ENCODE measurements around the gene DBT.
"Not testable (repeated sequence)": the region's sequence is repeated elsewhere in the genome, so short reads cannot be mapped to it uniquely, and the experiment has no call there.

The DBT gene

DNA sequence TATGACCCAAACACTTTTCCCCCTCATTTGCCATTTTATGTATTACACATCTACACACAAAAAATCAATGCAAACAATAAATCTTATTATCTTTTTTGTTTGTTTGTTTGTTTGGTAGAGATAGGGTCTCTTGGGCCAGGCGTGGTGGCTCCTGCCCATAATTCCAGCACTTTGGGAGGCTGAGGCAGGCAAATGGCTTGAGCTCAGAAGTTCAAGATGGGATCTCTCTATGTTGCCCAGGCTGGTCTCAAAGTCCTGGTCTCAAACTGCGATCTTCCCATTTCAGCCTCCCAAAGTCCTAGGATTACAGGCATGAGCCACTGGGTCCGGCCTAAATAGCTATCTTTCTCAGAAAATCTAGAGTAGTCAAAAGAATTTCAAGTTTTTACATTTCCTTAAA is 1.2 kb upstream of the DBT start:
- DNase-seq (ENCODE audit: low read depth in 2 of 2, low spot score in 1 of 2), result no peak

DNA sequence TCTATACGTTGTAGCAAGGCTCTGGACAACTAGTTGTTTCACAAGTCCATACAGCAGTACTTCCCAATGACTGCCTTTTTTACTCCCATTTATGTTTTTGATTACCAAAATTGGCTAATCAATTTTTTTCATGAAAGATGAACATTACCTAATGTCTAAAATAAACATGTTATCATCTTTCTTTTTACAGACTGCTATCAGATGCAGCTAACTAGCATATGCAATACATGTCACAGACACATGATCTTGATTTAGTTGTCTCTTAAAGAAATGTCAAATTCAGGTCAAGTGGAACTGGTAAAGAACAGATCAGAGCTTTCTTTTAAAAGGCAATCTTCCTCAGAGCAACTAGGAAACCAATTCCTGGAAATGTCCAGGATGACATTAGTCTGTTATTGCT is 630 bp upstream of the DBT start:
- no peak for DNase-seq (ENCODE audit: low read depth in 2 of 2, low spot score in 1 of 2)

DNA sequence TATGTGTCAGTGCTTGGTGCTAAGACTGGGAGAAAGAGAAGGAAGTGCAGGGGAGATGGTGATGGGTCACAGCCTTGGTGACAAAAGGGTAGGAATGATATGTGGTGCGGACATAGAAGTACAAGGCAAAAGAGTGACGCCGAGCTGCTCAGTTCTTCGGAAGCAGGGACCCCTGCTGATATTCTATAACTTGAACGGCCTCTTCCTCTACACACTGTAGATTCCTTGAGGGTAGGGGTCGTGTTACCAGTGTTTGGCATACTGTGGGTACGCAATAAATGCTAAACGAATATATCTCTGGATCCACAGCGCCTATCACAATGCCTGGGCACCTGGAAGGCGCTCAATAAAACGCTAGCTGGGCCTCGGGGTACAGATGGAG is 488 bp downstream of the DBT start:
- no peak for DNase-seq (ENCODE audit: low read depth in 2 of 2, low spot score in 1 of 2)

DNA sequence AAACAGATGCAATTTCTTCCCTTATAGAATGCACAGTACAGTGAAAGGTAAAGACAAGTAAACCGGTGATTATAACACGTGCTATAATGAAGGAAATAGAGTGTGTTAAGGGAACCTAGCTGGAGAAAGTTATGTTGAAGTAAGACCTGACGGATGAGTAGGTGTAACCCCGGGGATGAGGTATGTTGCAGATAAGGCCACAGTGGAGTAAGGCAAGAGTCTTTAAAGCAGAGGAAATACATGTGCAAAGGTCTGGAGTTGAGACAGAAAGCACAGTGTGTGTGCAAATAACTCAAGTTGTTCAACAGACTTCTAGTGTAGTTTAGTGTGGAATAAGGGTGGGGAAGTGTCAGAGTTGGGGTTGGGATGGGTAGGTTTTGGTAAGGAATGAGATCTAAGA is 2.9 kb downstream of the DBT start:
- no peak for DNase-seq (ENCODE audit: low read depth in 2 of 2, low spot score in 1 of 2)

DNA sequence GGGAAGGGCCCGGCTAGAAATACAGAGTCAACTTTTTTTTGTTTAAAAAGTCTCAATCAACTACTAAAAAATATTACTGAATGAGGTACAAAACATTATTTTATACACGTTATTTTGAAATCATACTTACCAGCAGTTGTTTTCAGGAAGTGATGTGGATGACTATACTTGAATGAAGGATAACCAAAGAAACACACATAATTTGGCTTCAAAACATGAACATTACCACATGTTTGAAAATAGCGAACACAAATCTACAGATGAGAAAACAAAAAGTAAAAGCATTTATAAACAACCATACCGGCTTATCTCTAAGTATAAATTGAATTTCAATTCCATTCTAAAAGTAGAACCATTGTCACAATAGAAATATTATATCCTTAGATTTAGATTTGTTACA is 9.0 kb downstream of the DBT start:
- no peak for DNase-seq (ENCODE audit: low read depth in 2 of 2, low spot score in 1 of 2)

DNA sequence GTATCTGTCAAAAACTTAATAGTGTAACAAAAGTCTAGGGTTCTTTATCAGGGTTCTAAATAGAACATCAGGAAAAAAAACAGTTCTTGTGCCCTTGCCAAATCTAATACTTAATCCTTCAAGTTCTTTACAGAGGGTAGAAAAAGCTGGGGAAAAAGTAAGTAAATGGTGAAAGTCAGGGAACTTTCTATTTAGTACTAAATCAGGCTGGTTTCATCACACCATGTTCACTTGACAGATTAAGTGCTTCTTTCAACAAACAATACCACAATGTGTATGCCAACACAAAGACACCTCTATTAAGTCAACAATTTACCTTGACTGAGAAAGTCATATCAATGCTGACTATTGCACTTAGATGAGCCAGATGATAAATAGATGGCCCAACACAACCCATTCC is 9.7 kb downstream of the DBT start:
- DNase-seq (ENCODE audit: low read depth in 2 of 2, low spot score in 1 of 2), result no peak

DNA sequence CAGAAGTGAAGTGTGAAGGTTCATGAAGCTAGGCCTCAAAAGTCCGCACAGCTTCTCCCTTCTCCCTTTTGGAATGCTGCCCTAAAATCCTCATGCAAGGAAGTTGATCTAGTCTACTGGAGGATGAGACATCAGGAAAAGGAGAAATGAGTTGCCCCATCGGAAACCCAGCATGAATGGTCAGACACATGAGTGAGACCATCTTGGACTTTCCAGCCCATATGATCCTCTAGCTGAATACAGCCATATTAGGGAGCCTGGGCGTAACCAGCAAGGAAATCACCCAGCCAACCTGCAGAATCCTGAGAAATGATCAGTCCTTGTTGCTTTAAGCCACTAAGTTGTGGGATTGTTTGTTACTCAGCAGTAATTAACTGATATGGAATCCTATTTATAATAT is 12.5 kb downstream of the DBT start:
- no peak for DNase-seq (ENCODE audit: low read depth in 2 of 2, low spot score in 1 of 2)

DNA sequence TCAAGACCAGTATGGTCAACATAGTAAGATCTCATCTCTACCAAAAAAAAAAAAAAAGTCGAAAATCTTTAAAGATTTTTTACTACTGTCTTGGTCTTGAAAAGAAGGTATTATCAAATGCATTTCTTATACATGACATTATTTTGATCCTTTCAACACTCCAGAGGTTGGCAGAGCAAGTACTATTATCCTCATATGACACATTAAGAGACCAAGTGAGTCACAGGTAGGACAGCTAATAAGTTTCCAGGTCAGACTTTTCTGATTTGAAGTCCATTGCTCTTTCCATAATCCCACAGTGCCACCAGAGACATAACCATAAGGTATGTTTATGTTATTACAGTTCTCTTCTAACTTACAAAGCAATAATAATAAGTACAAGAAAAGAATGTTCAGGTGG is 15.2 kb downstream of the DBT start:
- no peak for DNase-seq (ENCODE audit: low read depth in 2 of 2, low spot score in 1 of 2)

DNA sequence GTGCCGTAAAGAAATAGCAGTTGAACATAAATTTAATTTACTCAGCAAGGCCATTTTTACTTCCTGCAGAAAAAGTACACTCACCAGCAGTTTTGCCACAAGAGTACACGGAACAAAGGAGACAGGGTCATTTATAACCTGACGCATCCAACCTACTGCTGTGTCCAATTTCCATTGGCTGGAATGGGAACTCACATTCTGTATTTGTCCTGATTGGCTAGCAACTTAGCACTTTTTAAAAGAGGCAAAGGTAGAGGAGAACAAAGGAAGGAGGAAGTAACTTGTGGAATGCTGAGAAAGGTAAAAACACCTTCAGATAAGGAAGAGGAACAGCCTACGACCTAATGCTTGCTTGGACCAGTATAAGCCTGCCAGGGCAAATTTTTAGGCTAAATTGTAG is 16.1 kb downstream of the DBT start:
- not testable (repeated sequence) for DNase-seq (ENCODE audit: low read depth in 2 of 2, low spot score in 1 of 2)

DNA sequence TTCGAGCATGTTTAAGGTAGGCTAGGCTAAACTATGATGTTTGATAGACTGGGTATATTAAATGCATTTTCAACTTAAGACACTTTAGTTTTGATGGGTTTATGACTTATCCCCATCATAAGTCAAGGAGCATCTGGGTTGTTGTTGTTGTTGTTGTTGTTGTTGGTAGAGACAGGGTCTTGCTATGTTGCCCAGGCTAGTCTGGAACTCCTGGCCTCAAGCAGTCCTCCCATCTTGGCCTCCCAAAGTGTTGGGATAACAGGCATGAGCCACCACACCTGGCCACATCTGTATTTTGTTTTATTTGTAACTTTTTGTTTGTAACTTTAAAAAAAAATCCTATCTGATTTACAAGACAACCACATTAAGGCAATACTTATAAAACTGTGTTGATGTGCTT is 17.5 kb downstream of the DBT start:
- DNase-seq (ENCODE audit: low read depth in 2 of 2, low spot score in 1 of 2), result no peak

DNA sequence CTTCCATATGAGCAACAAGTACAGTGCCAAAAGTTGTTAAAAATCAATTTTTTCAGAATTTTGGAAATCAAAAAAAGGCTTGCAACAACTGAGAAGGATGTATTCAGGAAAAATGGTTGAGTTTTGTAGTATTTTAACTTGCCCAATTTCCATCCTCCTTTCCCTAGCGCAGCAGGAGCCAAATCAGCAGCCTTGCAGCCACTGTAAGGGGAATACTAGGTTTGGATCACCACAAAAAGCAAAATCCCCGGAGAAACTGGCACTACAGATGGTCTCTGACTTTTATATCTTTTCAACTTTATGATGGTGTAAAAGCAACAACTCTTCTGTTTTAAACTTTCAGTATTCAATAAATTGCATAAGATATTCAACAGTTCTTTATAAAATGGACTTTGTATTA is 17.9 kb downstream of the DBT start:
- no peak for DNase-seq (ENCODE audit: low read depth in 2 of 2, low spot score in 1 of 2)

DNA sequence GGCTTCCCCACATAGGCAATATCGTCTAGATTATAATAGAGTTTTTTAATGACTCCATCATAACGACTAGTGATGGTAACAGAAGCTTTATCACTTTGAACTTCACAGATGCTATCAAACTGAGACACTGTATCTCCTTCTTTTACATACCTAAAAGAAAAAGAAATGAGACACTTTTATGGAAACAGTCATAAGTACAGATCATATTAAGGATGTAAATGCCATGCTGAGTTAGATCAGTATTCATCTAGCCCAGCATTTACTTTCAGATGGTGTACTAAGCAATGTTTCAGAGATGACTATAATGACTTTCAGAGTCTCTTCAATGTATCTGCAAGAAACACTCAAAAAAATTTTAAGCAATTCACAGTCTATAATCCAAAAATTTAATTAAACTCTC is 18.9 kb downstream of the DBT start:
- DNase-seq (ENCODE audit: low read depth in 2 of 2, low spot score in 1 of 2), result no peak

DNA sequence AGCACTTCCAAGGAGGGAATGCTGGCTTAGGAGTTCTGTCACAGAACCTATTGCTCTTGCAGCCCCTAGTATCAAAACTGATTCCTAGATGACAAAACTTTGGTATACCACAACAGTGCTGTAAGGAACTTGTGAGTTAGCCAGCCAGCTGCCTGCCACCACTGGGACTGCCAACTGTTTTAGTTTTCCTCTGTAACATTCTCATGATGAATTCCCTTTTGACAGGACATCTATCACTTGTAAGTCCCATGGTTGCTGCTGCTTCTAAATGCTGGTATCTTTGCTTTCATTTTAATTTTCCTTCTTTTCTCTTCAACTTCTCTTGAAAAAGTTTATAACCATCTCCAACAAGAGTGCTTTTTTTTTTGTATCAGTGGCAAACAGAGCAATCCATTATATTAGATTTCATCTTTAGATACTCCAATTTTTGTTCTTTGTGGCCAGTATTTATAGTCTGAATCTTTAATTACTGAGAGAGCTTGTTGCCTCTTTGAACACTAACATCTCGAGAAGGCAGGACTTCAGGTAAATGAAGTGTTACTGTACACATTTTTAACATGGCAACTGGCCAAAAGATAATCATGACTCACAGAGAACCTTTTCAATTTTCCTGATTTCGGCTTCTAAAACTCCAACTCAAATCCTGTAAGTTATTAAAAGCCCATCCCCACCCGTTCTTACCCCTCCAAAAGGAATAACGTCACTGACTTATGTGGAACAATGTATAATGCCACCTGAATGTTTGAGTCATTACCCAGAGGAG is 19.8 kb downstream of the DBT start:
- no peak for DNase-seq (ENCODE audit: low read depth in 2 of 2, low spot score in 1 of 2)

DNA sequence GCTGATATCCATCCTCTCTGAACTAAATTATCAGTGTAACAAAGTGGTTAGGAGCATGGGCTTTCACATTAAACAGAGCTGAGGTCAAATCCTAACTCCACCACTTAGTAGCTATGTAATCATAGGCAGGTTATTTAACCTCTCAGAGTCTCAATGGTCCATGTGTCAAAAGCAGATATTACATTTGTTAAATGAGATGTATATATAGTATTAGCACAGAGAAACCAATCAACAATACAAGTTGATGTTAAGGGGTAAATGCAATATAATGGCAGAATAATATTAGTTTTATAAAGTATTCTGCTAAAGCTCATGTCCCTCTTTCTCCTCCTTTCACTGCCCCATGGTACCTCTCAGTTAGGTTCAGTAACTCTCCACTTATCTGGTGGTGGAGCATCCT is 27.2 kb downstream of the DBT start:
- DNase-seq (ENCODE audit: low read depth in 2 of 2, low spot score in 1 of 2), result no peak

DNA sequence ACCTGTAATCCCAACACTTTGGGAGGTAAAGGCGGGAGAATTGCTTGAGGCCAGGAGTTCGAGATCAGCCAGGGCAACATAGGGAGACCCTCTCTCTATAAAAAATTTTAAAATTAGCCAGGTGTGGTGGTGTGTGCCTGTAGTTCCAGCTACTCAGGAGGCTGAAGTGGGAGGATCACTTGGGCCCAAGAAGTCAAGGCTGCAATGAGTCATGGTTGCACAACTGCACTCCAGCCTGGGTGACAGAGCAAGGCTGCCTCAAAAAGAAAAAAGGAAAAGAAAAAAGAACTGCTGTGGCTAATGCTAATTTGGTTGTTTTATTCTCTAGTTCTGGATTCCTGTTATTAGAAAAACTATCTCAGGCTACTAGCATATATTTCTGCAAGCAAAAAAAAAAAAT is 29.8 kb downstream of the DBT start:
- no peak for DNase-seq (ENCODE audit: low read depth in 2 of 2, low spot score in 1 of 2)

DNA sequence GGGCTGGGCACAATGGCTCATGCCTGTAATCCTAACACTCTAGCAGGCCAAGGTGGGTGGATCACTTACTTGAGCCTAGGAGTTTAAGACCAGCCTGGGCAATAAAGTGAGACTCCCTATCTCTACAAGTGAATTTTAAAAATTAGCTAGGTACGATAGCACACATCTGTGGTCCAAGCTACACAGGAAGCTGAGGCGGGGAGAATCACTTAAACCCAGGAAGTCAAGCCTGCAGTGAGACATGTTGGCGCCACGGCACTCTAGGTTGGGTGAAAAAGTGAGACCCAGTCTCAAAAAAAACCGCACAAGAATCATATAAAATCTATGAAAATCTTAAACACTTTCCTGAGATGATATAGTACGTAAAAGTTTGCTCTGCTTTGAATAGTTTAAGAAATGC is 30.2 kb downstream of the DBT start:
- DNase-seq (ENCODE audit: low read depth in 2 of 2, low spot score in 1 of 2), result no peak

DNA sequence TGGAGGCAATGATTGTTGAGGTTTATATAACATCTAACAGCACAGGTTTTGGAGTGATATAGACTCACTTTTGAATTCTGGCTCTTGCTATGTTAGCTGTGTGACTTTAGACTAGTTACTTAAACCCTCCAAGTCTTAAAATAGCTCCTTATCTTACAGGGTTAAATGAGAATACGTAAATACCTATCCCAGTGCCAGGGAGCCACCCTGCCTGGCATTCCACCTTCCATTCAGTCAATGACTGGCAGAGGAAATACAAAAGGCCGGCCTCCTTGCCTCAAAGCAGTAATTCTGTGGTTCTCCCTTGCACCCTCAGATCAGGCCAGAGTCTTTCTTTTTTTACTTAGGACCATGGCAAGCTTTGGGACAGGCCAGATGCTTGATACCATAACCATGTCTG is 31.8 kb downstream of the DBT start:
- no peak for DNase-seq (ENCODE audit: low read depth in 2 of 2, low spot score in 1 of 2)

DNA sequence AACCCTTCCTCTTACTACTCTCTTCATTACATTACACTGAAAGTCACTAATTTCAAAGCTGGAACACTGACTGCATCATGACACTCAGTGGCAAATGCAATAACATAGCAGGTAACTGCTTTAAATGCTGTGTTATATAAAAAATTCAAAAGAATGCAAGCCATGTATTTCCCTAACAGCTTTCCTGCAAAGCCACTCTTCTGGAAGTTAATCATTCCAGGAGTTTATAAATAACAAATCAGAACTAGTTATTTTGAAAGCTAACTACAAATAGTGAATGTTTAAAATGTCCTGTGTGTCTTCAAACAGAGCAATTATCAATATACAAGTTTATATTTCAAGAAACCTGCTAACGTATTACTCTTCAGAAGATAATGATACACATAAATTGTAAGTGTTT is 34.5 kb downstream of the DBT start:
- no peak for DNase-seq (ENCODE audit: low read depth in 2 of 2, low spot score in 1 of 2)

DNA sequence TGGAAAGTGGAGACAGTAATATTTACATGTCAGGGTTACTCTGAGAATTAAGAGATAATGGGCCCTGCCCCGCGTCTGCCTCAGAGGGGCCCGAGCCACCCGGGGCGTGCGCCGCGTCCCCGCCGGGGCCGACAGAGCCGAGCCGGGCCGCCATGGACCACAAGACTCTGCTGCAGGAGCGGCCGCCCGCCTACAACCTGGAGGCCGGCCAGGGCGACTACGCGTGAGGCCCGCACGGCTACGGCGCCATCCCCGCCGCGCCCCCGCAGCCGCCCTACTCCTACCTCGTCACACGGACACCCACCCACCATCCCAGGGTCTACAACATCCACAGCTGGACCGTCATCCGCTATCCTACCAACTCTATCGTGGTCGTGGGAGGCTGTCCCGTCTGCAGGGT is 36.5 kb downstream of the DBT start:
- DNase-seq (ENCODE audit: low read depth in 2 of 2, low spot score in 1 of 2), result no peak

DNA sequence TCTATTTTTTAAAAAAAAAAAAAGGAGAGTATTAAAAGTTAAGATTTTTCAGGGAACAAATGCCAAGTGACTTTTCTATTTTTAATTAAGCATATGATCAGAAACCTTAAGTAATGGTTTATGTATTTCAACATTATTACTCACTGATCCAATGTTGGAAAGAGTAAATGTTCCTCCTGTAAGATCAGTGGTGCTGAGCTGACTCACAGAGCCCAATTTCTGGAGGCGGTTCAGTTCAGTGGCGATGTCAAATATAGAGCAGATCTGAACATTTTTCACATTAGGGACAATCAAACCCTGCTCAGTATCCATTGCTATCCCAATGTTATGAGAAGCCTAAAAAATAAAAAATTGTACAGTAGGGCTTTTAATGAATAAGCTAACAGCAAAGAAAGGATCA is 43.3 kb downstream of the DBT start:
- DNase-seq (ENCODE audit: low read depth in 2 of 2, low spot score in 1 of 2), result no peak

DNA sequence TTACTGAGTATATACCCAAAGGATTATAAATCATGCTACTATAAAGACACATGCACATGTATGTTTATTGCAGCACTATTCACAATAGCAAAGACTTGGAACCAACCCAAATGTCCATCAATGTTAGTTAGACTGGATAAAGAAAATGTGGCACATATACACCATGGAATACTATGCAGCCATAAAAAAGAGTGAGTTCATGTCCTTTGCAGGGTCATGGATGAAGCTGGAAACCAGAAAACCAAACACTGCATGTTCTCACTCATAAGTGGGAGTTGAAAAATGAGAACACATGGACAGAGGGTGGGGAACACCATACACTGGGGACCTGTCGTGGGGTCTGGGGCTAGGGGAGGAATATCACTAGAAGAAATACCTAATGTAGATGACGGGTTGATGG is 44.0 kb downstream of the DBT start:
- DNase-seq (ENCODE audit: low read depth in 2 of 2, low spot score in 1 of 2), result not testable (repeated sequence)

DNA sequence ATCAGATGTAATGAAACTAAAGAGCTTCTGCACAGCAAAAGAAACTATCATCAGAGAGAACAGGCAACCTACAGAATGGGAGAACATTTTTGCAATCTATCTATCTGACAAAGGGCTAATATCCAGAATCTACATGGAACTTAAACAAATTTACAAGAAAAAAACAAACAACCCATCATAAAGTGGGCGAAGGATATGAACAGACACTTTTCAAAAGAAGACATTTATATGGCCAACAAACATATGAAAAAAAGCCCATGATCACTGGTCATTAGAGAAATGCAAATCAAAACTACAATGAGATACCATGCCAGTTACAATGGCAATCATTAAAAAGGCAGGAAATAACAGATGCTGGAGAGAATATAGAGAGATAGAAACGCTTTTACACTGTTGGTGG is 44.5 kb downstream of the DBT start:
- DNase-seq (ENCODE audit: low read depth in 2 of 2, low spot score in 1 of 2), result not testable (repeated sequence)

DNA sequence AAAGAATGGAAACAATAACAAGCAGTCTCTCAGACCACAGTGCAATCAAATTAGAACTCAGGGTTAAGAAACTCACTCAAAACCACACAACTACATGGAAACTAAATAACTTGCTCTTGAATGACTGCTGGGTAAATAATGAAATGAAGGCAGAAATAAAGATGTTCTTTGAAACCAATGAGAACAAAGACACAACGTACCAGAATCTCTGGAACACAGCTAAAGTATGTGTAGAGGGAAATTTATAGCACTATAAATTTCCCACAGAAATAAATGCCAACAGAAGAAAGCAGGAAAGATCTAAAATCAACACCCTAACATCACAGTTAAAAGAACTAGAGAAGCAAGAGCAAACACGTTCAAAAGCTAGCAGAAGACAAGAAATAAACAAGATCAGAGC is 46.9 kb downstream of the DBT start:
- not testable (repeated sequence) for DNase-seq (ENCODE audit: low read depth in 2 of 2, low spot score in 1 of 2)

DNA sequence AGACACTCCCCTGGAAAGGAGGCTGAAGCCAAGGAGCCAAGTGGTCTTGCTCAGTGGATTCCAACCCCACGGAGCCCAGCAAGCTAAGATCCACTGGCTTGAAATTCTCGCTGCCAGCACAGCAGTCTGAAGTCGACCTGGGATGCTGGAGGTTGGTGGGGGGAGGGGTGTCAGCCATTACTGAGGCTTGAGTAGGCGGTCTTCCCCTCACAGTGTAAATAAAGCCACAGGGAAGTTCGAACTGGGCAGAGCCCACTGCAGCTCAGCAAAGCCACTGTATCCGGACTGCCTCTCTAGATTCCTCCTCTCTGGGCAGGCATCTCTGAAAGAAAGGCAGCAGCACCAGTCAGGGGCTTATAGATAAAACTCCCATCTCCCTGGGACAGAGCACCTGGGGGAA is 49.6 kb downstream of the DBT start:
- DNase-seq (ENCODE audit: low read depth in 2 of 2, low spot score in 1 of 2), result not testable (repeated sequence)

All from stimulated activated CD8-positive, alpha-beta memory T cell treated with anti-CD3 and anti-CD28 coated beads, Interleukin-4, amount 100 ng/mL, for 1 hour (primary cell).